ENCODE results near the gene FLAD1. TPM values are rescaled to one million over a fixed set of nuclear protein-coding genes. Genes with fewer than 3 reads are reported as not detected.

The FLAD1 gene
- polyA plus RNA-seq, 2 of the 4 experiments (the other 2 are of a cell fraction), result 34.1 to 43.5 TPM

- TF ChIP-seq REST (IDR thresholded peaks at IDR 0.05) (no peak), ELK1 (IDR thresholded peaks at IDR 0.05; ENCODE audit: low read depth, low read length) (no peak), POLR2A (IDR thresholded peaks at IDR 0.05; ENCODE audit: low read length) (no peak), RNF2 (IDR thresholded peaks at IDR 0.05; ENCODE audit: borderline replicate concordance, low read depth) (no peak), ESRRA (IDR thresholded peaks at IDR 0.05; ENCODE audit: borderline replicate concordance, low read length) (no peak), ZNF302 (CRISPR knock-in tag; IDR thresholded peaks at IDR 0.05) (no peak), ZSCAN20 (CRISPR knock-in tag; IDR thresholded peaks at IDR 0.05) (no peak)
These were observed 32.5 kb downstream of the FLAD1 start (continued) for GRCh38 chr1:155015527-155016230.

- peak overlapping the region; percentile 96 to 99 for H3K27ac ChIP-seq
- ChIA-PET POLR2A (interaction anchor here (1.5 to 2.8 kb wide), 5 partner anchors 12 to 46 kb away, joined by 5 to 23 read pairs (median 14); partner anchors contain the start of genes CKS1B and SHC1), CTCF (interaction anchor here (1.6 to 2.2 kb wide), 3 partner anchors 75 to 151 kb away, joined by 4 to 8 read pairs (median 5); no protein-coding TSS in a partner anchor)
- peak overlapping the region; percentile 76 for H3K4me2 ChIP-seq
- ATAC-seq (0 out of 6 replicates have a peak, but pooled peaks of 1 of the 2 experiments have one; percentile 4), FAIRE-seq (no peak), DNase-seq (ENCODE audit: low read depth in 1 of 2, low spot score in 1 of 2) (no peak)
- H3K4me1 ChIP-seq, result peaks cover 74% of the 10 kb centered on the region
- TF ChIP-seq RAD21 (conservative IDR thresholded peaks at IDR 0.05 in 1 of 2, IDR thresholded peaks at IDR 0.05 in 1 of 2), result no peak
- TF ChIP-seq BHLHE40 (IDR thresholded peaks at IDR 0.05; ENCODE audit: low read depth, low read length), result no peak
- TF ChIP-seq RARB (CRISPR knock-in tag; IDR thresholded peaks at IDR 0.05), result no peak
- TF ChIP-seq MYC (IDR thresholded peaks at IDR 0.05; ENCODE audit: borderline replicate concordance, low read length), result no peak
- TF ChIP-seq RNF2 (IDR thresholded peaks at IDR 0.05; ENCODE audit: borderline replicate concordance, low read depth), result no peak
- no peak for TF ChIP-seq TP53 (CRISPR knock-in tag; IDR thresholded peaks at IDR 0.05)
- no peak for TF ChIP-seq CBX8 (IDR thresholded peaks at IDR 0.05)
- no peak for TF ChIP-seq CTCF (IDR thresholded peaks at IDR 0.05)
- no peak for TF ChIP-seq NPAS2 (CRISPR knock-in tag; IDR thresholded peaks at IDR 0.05; ENCODE audit: borderline replicate concordance)
- TF ChIP-seq SMC3 (IDR thresholded peaks at IDR 0.05), result no peak
- no peak for TF ChIP-seq NR3C1 (IDR thresholded peaks at IDR 0.05)
- no peak for TF ChIP-seq HDAC2 (IDR thresholded peaks at IDR 0.05)
- no peak for TF ChIP-seq MAZ (IDR thresholded peaks at IDR 0.05; ENCODE audit: borderline replicate concordance, low read depth, low read length)
- TF ChIP-seq ZSCAN20 (CRISPR knock-in tag; IDR thresholded peaks at IDR 0.05), result no peak
- no peak for TF ChIP-seq NFE2L2 (conservative IDR thresholded peaks at IDR 0.05; ENCODE audit: low read length)
- no peak for TF ChIP-seq KDM5A (IDR thresholded peaks at IDR 0.05)
- no peaks in the 10 kb centered on the region for H3K9me3 ChIP-seq
- 0 out of 3 replicates have a peak overlapping the region, but pooled peaks have one; percentile 15 for H3K4me3 ChIP-seq
- 83% methylated on average over 17 of the region's 26 CpGs for WGBS (ENCODE audit: missing lambda C conversion rate)
These were observed 33.2 kb downstream of the FLAD1 start for GRCh38 chr1:155016231-155016831.
